K562 (cell line): Measurements from ENCODE around the gene NUSAP1. TPM values are rescaled to one million over a fixed set of nuclear protein-coding genes. Genes with fewer than 3 reads are reported as not detected.

ENCODE experiments used
- ATAC-seq: fragments of 200-7000 bp; cut with Tn5 transposase; 3 replicates; pipeline ENCODE4 v1.9.1; 2020; ENCODE audit warnings: moderate library complexity
- BruUV-seq: library from RNA; stranded (reverse); fragments of 400-500 nt; replicated peaks from 2 replicates; lab custom pipeline; 2021; lab: Mats Ljungman, UMichigan
- CTCF ChIA-PET: fragments of 300-600 bp; formaldehyde crosslinking; extraction: SDS; loops from one replicate; lab custom pipeline; 2021; ENCODE audit warnings: low intra/inter-chr PET ratio; lab: Yijun Ruan, JAX
- POLR2A ChIA-PET: fragments of 300-600, 350-650 bp; sonication (Branson Sonifier 250); formaldehyde crosslinking; extraction: SDS; loops from one replicate; lab custom pipeline; 2021; ENCODE audit warnings: antibody characterized with exemption, inconsistent platforms; lab: Yijun Ruan, JAX
- DNase-seq, 4 experiments: peaks; one replicate each; pipeline versions ENCODE4 v3.0.0 to v3.0.0-alpha.2; 2011 to 2018; ENCODE audit warnings: low spot score in 3 of 4, mixed read lengths in 3 of 4; ENCODE audit errors: extremely low read depth in 1 of 4
- FAIRE-seq: peaks from 2 replicates; lab custom pipeline; 2011; peaks lifted over from hg19 to GRCh38; lab: Jason Lieb, UNC
- H2AFZ ChIP-seq: 2 replicates; pipeline ENCODE4 v1.6.0; 2011; ENCODE audit warnings: low read depth, low read length, control low read depth, inconsistent platforms
- H3K27ac ChIP-seq: fragments of 200-600 bp; 3 replicates; pipeline ENCODE4 v1.8.0; 2011; ENCODE audit warnings: low read depth, mild to moderate bottlenecking, control low read depth, inconsistent platforms, low read length, moderate library complexity, mixed read lengths; ENCODE audit errors: extremely low read depth
- H3K27me3 ChIP-seq, 2 experiments: fragments of 300-600 bp in 1 of 2; 2 replicates in 1 of 2; 3 replicates in 1 of 2; pipeline versions ENCODE4 v1.6.0 to v1.8.0; 2011; ENCODE audit warnings: inconsistent platforms in 2 of 2, low read length in 2 of 2, mild to moderate bottlenecking in 1 of 2, mixed read lengths in 1 of 2, moderate library complexity in 1 of 2; ENCODE audit not compliant: control insufficient read depth in 2 of 2, insufficient read depth in 2 of 2
- H3K36me3 ChIP-seq: fragments of 300-600 bp; 3 replicates; pipeline ENCODE4 v1.8.0; 2011; ENCODE audit warnings: mild to moderate bottlenecking, low read length, inconsistent platforms; ENCODE audit not compliant: control insufficient read depth, insufficient read depth
- H3K4me1 ChIP-seq, 2 experiments: fragments of 200-600 bp in 1 of 2; replicated peaks in 1 of 2; 2 replicates in 1 of 2; 3 replicates in 1 of 2; pipeline versions ENCODE4 v1.5.1 to v1.8.0; 2011; ENCODE audit warnings: inconsistent platforms in 2 of 2, low read length in 2 of 2, mild to moderate bottlenecking in 1 of 2, mixed read lengths in 1 of 2, moderate library complexity in 1 of 2; ENCODE audit not compliant: control insufficient read depth in 2 of 2, insufficient read depth in 2 of 2
- H3K4me2 ChIP-seq: 2 replicates; pipeline ENCODE4 v1.6.1; 2011; ENCODE audit warnings: low read length, control low read depth, inconsistent platforms, mixed read lengths; ENCODE audit not compliant: insufficient read depth
- H3K4me3 ChIP-seq: fragments of 200-600 bp; sonication (generic), shearing (Covaris generic); 2 replicates; pipeline ENCODE4 v1.5.1; 2016; ENCODE audit warnings: control low read depth, inconsistent platforms
- H3K79me2 ChIP-seq: fragments of 200-600 bp; 3 replicates; pipeline ENCODE4 v1.8.0; 2011; ENCODE audit warnings: low read length, inconsistent platforms; ENCODE audit not compliant: control insufficient read depth, insufficient read depth
- H3K9ac ChIP-seq, 2 experiments: 2 replicates each; pipeline versions ENCODE4 v1.6.0 to v1.6.1; 2011; ENCODE audit warnings: low read depth in 2 of 2, low read length in 2 of 2, control low read depth in 1 of 2, inconsistent platforms in 1 of 2, mild to moderate bottlenecking in 1 of 2, mixed read lengths in 1 of 2; ENCODE audit not compliant: insufficient read depth in 1 of 2
- H3K9me1 ChIP-seq: one replicate; pipeline ENCODE4 v1.6.0; 2011; ENCODE audit warnings: inconsistent platforms, mild to moderate bottlenecking, low read length, moderate library complexity; ENCODE audit not compliant: control insufficient read depth, insufficient read depth
- H3K9me3 ChIP-seq: replicated peaks from 2 replicates; pipeline ENCODE4 v1.5.1; 2011; ENCODE audit warnings: low read depth, low read length, inconsistent platforms; ENCODE audit not compliant: control insufficient read depth, insufficient read depth
- H4K20me1 ChIP-seq: replicated peaks from 2 replicates; pipeline ENCODE4 v1.6.1; 2011; ENCODE audit warnings: low read length, inconsistent platforms, mixed read lengths; ENCODE audit not compliant: control insufficient read depth, insufficient read depth
- C11orf30 ChIP-seq: fragments of 450-650 bp; IDR thresholded peaks from 2 replicates; pipeline ENCODE4 v1.6.1; 2016; ENCODE audit warnings: low read depth, mild to moderate bottlenecking
- MAFG ChIP-seq: fragments of 450-650 bp; conservative IDR thresholded peaks from 2 replicates; pipeline ENCODE4 v1.6.1; 2016; ENCODE audit warnings: missing genetic modification characterization, missing compliant biosample characterization
- POLR2AphosphoS5 ChIP-seq: IDR thresholded peaks from 2 replicates; pipeline ENCODE4 v1.6.1; 2011; ENCODE audit warnings: mild to moderate bottlenecking, low read depth, low read length, moderate library complexity; ENCODE audit not compliant: control insufficient read depth, insufficient read depth
- ZNF316 ChIP-seq: fragments of 450-650 bp; IDR thresholded peaks from 2 replicates; pipeline ENCODE4 v1.6.1; 2016
- WGBS: fragments of 100-300 bp; shearing (Covaris generic); methylation state at CpG from one replicate; pipeline ENCODE4 v1.1.6; 2016; ENCODE audit warnings: low coverage, mixed read lengths; ENCODE audit not compliant: insufficient coverage; ENCODE audit errors: missing lambda C conversion rate; 5-methylcytosine and 5-hydroxymethylcytosine counted together
- in situ Hi-C: fragments of 300-500 bp; cut with MboI; formaldehyde crosslinking; loops from 4 replicates; pipeline ENCODE4 v1.15.0; 2018; ENCODE audit warnings: inconsistent platforms, mixed read lengths
- intact Hi-C: fragments of 100-400 bp; cut with micrococcal nuclease; formaldehyde crosslinking; loops from 2 replicates; pipeline ENCODE4 v1.14.2; 2022
- polyA plus RNA-seq, 8 experiments: library from polyadenylated mRNA; depleted of rRNA in 4 of 8; stranded (reverse) in 5 of 8; unstranded in 3 of 8; fragments of >200 nt; fragmentation: Nextera tagmentation in 2 of 8; fragmentation: Illumina TruSeq in 1 of 8; extraction: Ambion mirVana in 2 of 8; extraction: Trizol in 1 of 8; gene quantifications; 2 replicates each; pipeline versions ENCODE4 v1.2.1 to v1.2.3, GENCODE V29; 2011 to 2014; ENCODE audit warnings: inconsistent platforms in 1 of 8, missing spikeins in 1 of 8
- total RNA-seq, 7 experiments: library from RNA; depleted of rRNA in 6 of 7; stranded (reverse); fragments of >200 nt in 6 of 7; fragmentation: Illumina TruSeq in 2 of 7; extraction: Trizol in 2 of 7; gene quantifications; 2 replicates each; pipeline versions ENCODE4 v1.2.1 to v1.2.3, GENCODE V29; 2011 to 2021; ENCODE audit warnings: low replicate concordance in 1 of 7

Gene NUSAP1
- total and polyA plus RNA-seq, 9 of the 15 experiments (the other 6 are each of a cell fraction or from before 2014, with no cell fraction given), result 119 to 266 (median 227) TPM

GRCh38 chr15:41337631-41338522 lies 5.2 kb downstream of the NUSAP1 start:
- intact Hi-C loops (no loop called here), in situ Hi-C loops (no loop called here)
- CTCF ChIA-PET, result interaction anchor here (0.5 kb wide), 2 partner anchors 48 to 897 kb away, joined by 3 to 4 read pairs; no protein-coding TSS in a partner anchor
- 77% methylated on average over 10 of the region's 13 CpGs for WGBS
- peaks cover 63% of the 10 kb centered on the region for H3K36me3 ChIP-seq
- POLR2A ChIA-PET, result interaction anchor here (0.6 to 1.2 kb wide), 4 partner anchors 11 to 146 kb away, joined by 3 read pairs; no protein-coding TSS in a partner anchor
- H3K9me3 ChIP-seq, result no peaks in the 10 kb centered on the region
- BruUV-seq, result no TSS peak
- no peak overlapping the region for H3K9ac ChIP-seq
- peaks cover 7% of the 10 kb centered on the region; the same call in 1 of the 2 replicates for H4K20me1 ChIP-seq
- no peak overlapping the region for H2AFZ ChIP-seq
- peaks cover 96% of the 10 kb centered on the region for H3K79me2 ChIP-seq
- DNase-seq, result peak in 1 of 4 experiments; percentile 4
- no peak overlapping the region for H3K27ac ChIP-seq
- H3K4me1 ChIP-seq, result peaks cover 4 to 6% of the 10 kb centered on the region in 2 experiments; a peak in 2 of 5 replicates
- no peaks in the 10 kb centered on the region for H3K27me3 ChIP-seq
- H3K4me2 ChIP-seq, result no peak overlapping the region
- no peaks in the 10 kb centered on the region for H3K9me1 ChIP-seq
- no peak for TF ChIP-seq POLR2AphosphoS5
- TF ChIP-seq C11orf30, result peak; percentile 72; the same call in 1 of the 2 replicates
- peak; percentile 49; the same call in 1 of the 2 replicates for TF ChIP-seq MAFG (tag)
- TF ChIP-seq ZNF316, result peak; percentile 66
- no peak overlapping the region for H3K4me3 ChIP-seq
- no peak for ATAC-seq
- FAIRE-seq, result no peak
